Gastrocnemius medialis (tissue), 4 donors: Measurements from ENCODE around the gene LHX2.

Experiments used
- CTCF ChIP-seq, 5 experiments: fragments of 450-650 bp in 3 of 5; fragments of 200-600 bp in 2 of 5; sonication (generic) in 2 of 5; IDR thresholded peaks in 4 of 5; conservative IDR thresholded peaks in 1 of 5; 1 replicate in 4 of 5; 2 replicates in 1 of 5; pipeline ENCODE4 v1.5.1; 2016 to 2019; ENCODE audit warnings: antibody characterized with exemption in 5 of 5, mild to moderate bottlenecking in 3 of 5, moderate library complexity in 3 of 5
- POLR2A ChIP-seq, 2 donors: fragments of 450-650 bp; IDR thresholded peaks; one replicate each; pipeline ENCODE4 v1.6.1; 2017; ENCODE audit warnings: antibody characterized with exemption in 2 of 2, mild to moderate bottlenecking in 2 of 2, moderate library complexity in 2 of 2

GRCh38 chr9:124074746-124075145, 63.2 kb downstream of the LHX2 start:
- no peak for TF ChIP-seq CTCF (IDR thresholded peaks at IDR 0.05 in 4 of 5, conservative IDR thresholded peaks at IDR 0.05 in 1 of 5)
- TF ChIP-seq POLR2A (IDR thresholded peaks at IDR 0.05), result no peak
